K562 (cell line): ENCODE measurements around the gene KCNK4. TPM values are rescaled to one million over a fixed set of nuclear protein-coding genes. Genes with fewer than 3 reads are reported as not detected.

Experiments used
- CHAMP1 ChIP-seq: fragments of 450-650 bp; IDR thresholded peaks from 2 replicates; pipeline ENCODE4 v1.6.1; 2016; ENCODE audit warnings: mild to moderate bottlenecking
- GATAD2A ChIP-seq: fragments of 450-650 bp; IDR thresholded peaks from 2 replicates; pipeline ENCODE4 v1.6.1; 2017
- GTF2B ChIP-seq: IDR thresholded peaks from 2 replicates; pipeline ENCODE4 v1.6.1; 2011; ENCODE audit not compliant: insufficient read length; ENCODE audit errors: extremely low read depth
- JUNB ChIP-seq: fragments of 450-650 bp; formaldehyde crosslinking; conservative IDR thresholded peaks from 2 replicates; pipeline ENCODE4 v1.4.0; 2020; ENCODE audit warnings: mild to moderate bottlenecking
- KAT7 ChIP-seq: sonication (generic); formaldehyde crosslinking; IDR thresholded peaks from 2 replicates; pipeline ENCODE4 v1.8.0; 2022; ENCODE audit warnings: missing genetic modification reagents, mild to moderate bottlenecking, borderline replicate concordance
- LCOR ChIP-seq: sonication (generic); formaldehyde crosslinking; IDR thresholded peaks from 2 replicates; pipeline ENCODE4 v1.8.0; 2022; ENCODE audit warnings: mild to moderate bottlenecking, missing genetic modification reagents
- MXD1 ChIP-seq: fragments of 250-450 bp; sonication (Bioruptor Pico); IDR thresholded peaks from 2 replicates; pipeline ENCODE4 v1.8.0; 2021; ENCODE audit warnings: borderline replicate concordance, mild to moderate bottlenecking, moderate library complexity; ENCODE audit not compliant: poor library complexity, severe bottlenecking
- MXI1 ChIP-seq: IDR thresholded peaks from 2 replicates; pipeline ENCODE4 v1.6.1; 2011; ENCODE audit warnings: low read depth, mild to moderate bottlenecking, improper control_type of control experiment, low read length
- NUFIP1 ChIP-seq: fragments of 450-650 bp; IDR thresholded peaks from 2 replicates; pipeline ENCODE4 v1.6.1; 2018; ENCODE audit not compliant: partially characterized antibody
- POLR3A ChIP-seq: IDR thresholded peaks from 2 replicates; pipeline ENCODE4 v1.6.1; 2011; ENCODE audit warnings: borderline replicate concordance, mild to moderate bottlenecking, moderate library complexity; ENCODE audit not compliant: insufficient read length, insufficient read depth; ENCODE audit errors: extremely low read depth
- SMARCA4 ChIP-seq: fragments of 450-650 bp; IDR thresholded peaks from 2 replicates; pipeline ENCODE4 v1.6.1; 2016
- U2AF2 ChIP-seq: fragments of 200-400 bp; formaldehyde crosslinking; optimal IDR thresholded peaks from 2 replicates; pipeline ENCODE3; 2017; ENCODE audit warnings: low read depth, mild to moderate bottlenecking, low read length
- ZFPM2 ChIP-seq: fragments of 250-450 bp; sonication (Bioruptor Pico); IDR thresholded peaks from 2 replicates; pipeline ENCODE4 v1.5.1; 2022; ENCODE audit warnings: mild to moderate bottlenecking
- ZMIZ1 ChIP-seq, 2 experiments: fragments of 150-350 bp in 1 of 2; IDR thresholded peaks; 2 replicates each; pipeline ENCODE4 v1.6.1; 2012 to 2016; ENCODE audit warnings: low read depth in 2 of 2, low read length in 2 of 2, mild to moderate bottlenecking in 1 of 2, moderate library complexity in 1 of 2
- ZNF224 ChIP-seq: sonication (generic); formaldehyde crosslinking; IDR thresholded peaks from 2 replicates; pipeline ENCODE4 v1.8.0; 2022; ENCODE audit warnings: mild to moderate bottlenecking, missing genetic modification reagents
- ZNF316 ChIP-seq: fragments of 450-650 bp; IDR thresholded peaks from 2 replicates; pipeline ENCODE4 v1.6.1; 2016
- ZZZ3 ChIP-seq: fragments of 450-650 bp; IDR thresholded peaks from 2 replicates; pipeline ENCODE4 v1.6.1; 2016; ENCODE audit warnings: antibody characterized with exemption, mild to moderate bottlenecking, moderate library complexity
- polyA plus RNA-seq, 8 experiments: library from polyadenylated mRNA; depleted of rRNA in 4 of 8; stranded (reverse) in 5 of 8; unstranded in 3 of 8; fragments of >200 nt; fragmentation: Nextera tagmentation in 2 of 8; fragmentation: Illumina TruSeq in 1 of 8; extraction: Ambion mirVana in 2 of 8; extraction: Trizol in 1 of 8; gene quantifications; 2 replicates each; pipeline versions ENCODE4 v1.2.1 to v1.2.3, GENCODE V29; 2011 to 2014; ENCODE audit warnings: inconsistent platforms in 1 of 8, missing spikeins in 1 of 8
- total RNA-seq, 7 experiments: library from RNA; depleted of rRNA in 6 of 7; stranded (reverse); fragments of >200 nt in 6 of 7; fragmentation: Illumina TruSeq in 2 of 7; extraction: Trizol in 2 of 7; gene quantifications; 2 replicates each; pipeline versions ENCODE4 v1.2.1 to v1.2.3, GENCODE V29; 2011 to 2021; ENCODE audit warnings: low replicate concordance in 1 of 7

KCNK4 gene
- total and polyA plus RNA-seq, 9 of the 15 experiments (the other 6 are each of a cell fraction or from before 2014, with no cell fraction given), result not detected

GRCh38 chr11:64304316-64305072 is 13.4 kb downstream of the KCNK4 start (continued):
- TF ChIP-seq ZMIZ1 (IDR thresholded peaks at IDR 0.05; ENCODE audit: low read depth in 2 of 2, low read length in 2 of 2), result peak in 1 of 2 experiments; percentile 34; a peak in 1 of 4 replicates
- no peak for TF ChIP-seq ZZZ3
- no peak for TF ChIP-seq GATAD2A
- TF ChIP-seq U2AF2, result no peak
- peak; percentile 55; the same call in 1 of the 2 replicates for TF ChIP-seq SMARCA4
- no peak for TF ChIP-seq CHAMP1
- no peak for TF ChIP-seq GTF2B
- TF ChIP-seq MXD1 (CRISPR knock-in tag), result no peak
- no peak for TF ChIP-seq MXI1
- no peak for TF ChIP-seq ZNF316
- no peak for TF ChIP-seq POLR3A
- no peak for TF ChIP-seq NUFIP1
- TF ChIP-seq JUNB (CRISPR knock-in tag), result no peak
- TF ChIP-seq ZFPM2 (CRISPR knock-in tag), result 0 out of 2 replicates have a peak, but pooled peaks have one; percentile 44
- no peak for TF ChIP-seq LCOR (CRISPR knock-in tag)
- 0 out of 2 replicates have a peak, but pooled peaks have one; percentile 55 for TF ChIP-seq KAT7 (CRISPR knock-in tag)
- TF ChIP-seq ZNF224 (CRISPR knock-in tag), result no peak
